GM21529 (cell line): Measurements from ENCODE around the gene ETV6.

Source experiments
- ATAC-seq: cut with Tn5 transposase; IDR thresholded peaks from one replicate; pipeline ENCODE4 v1.9.1; 2021; ENCODE audit not compliant: unreplicated experiment

The ETV6 gene

DNA sequence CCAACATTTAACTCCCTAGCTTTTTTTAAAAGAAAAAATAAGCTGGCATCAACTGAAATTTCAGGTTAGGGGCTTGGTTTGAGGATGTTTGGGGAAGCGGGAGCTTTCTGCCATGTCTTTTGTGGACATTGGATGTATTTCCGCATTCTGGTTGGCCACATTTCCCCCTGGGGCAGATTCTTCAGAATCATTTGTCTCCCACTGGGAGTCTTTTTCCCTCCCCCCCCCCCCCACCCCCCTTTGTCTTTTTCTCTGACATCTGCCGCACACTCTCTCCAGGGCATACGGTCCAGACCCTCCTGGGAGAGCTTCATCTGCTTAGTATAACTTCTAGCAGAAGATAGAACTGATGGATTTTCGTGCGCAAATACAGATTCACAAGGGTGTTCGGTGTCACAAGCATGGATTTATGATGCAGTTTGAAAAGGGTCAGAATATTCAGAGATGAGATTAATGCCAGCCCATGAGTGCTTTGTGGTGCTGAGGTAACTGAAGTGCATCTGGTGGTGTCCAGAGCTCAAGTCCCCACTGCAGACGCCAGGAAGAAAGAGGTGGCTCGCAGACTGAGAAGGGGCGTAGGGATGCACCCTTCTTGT is 40.2 kb downstream of the ETV6 start:
- ATAC-seq = no peak

DNA sequence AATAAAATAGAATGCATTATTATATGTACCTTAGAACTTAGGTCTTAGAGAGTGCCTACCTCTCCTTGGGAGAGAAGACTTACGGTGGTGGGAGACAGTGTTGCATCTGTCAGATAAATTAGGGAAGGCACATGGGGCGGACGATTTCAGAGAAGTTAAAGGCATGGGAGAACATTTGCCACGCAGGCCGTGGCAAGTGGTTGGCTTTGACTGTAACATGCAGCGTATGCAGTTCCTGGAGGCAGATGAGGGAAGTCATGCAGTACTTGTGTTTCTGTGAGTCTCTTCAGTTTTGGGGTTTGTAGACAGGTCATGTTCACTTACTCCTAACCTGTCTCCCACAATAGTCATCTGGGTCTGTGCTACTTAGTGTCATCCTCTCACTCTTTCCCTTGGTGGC is 43.6 kb downstream of the ETV6 start:
- no peak for ATAC-seq

GRCh38 chr12:11693601-11694000 is 44.1 kb downstream of the ETV6 start:
- ATAC-seq = no peak

- ATAC-seq = no peak
These were observed 45.1 kb downstream of the ETV6 start for GRCh38 chr12:11694528-11694927.

- no peak for ATAC-seq
These were observed 45.8 kb downstream of the ETV6 start for GRCh38 chr12:11695321-11695720.

DNA sequence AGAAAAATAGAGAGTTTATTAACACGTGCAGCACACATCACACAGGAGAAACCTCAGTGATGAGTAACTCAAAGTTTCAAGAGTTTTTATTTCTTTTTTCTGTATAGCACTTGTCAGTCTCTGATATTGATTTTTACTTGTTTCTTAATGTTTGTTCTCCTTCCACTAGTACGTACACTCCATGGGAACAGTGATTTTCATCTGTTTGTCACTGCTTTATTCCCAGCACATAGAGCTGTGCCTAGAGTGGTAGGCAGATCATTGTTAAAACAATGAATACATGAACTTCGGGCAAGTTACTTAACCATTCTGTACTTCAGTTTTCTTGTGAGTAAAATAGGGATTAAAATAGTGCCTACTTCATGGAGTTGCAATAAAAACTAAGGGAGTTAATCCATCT is 46.6 kb downstream of the ETV6 start:
- no peak for ATAC-seq

GRCh38 chr12:11697131-11697530 is 47.7 kb downstream of the ETV6 start:
- no peak for ATAC-seq

GRCh38 chr12:11697670-11698387 is 48.4 kb downstream of the ETV6 start:
- ATAC-seq = no peak

GRCh38 chr12:11698729-11699128 is 49.3 kb downstream of the ETV6 start:
- no peak for ATAC-seq

- no peak for ATAC-seq
These were observed 52.0 kb downstream of the ETV6 start for GRCh38 chr12:11701433-11701832.

DNA sequence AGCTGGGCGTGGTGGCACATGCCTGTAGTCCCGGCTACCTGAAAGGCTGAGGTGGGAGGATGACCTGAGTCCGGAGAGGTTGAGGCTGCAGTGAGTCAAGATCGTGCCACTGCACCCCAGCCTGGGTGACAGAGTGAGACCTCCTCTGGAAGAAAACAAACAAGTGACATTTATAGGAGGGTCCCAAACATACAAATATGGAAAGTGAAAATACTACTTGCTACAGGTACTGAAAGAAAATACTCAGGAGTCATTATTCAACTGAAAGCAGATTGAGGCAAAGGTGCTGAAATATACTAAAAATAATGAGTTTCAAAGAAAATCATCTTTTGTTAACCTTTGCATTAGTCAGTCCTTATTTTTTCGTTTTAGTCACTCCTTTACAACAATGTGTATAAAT is 53.5 kb downstream of the ETV6 start:
- peak; percentile 72 for ATAC-seq

DNA sequence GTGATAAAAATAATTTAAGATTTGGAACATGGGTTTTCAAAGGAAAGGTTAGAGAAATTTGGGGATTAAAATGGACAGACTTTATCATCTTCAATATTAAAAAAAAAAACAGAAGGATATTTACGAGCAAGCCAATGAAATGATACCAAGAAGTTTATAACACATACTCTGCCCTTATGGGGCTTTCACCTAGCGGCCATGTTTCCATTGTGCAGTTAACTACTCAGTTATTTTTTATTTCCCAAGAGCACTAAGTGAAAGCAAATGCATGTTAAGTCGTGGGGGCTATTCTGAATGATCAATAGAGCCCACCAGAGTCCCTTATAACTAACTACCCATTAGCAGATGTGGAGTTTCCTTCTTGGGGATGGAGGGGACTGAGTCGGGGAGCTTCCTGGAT is 53.9 kb downstream of the ETV6 start:
- no peak for ATAC-seq

- ATAC-seq = no peak
These were observed 54.6 kb downstream of the ETV6 start for GRCh38 chr12:11704089-11704488.

- ATAC-seq = no peak
These were observed 55.5 kb downstream of the ETV6 start for GRCh38 chr12:11705010-11705409.

GRCh38 chr12:11706509-11707379 is 57.3 kb downstream of the ETV6 start:
- ATAC-seq = no peak

- no peak for ATAC-seq
These were observed 58.1 kb downstream of the ETV6 start for GRCh38 chr12:11707535-11707934.

GRCh38 chr12:11709513-11709912 is 60.0 kb downstream of the ETV6 start:
- no peak for ATAC-seq

DNA sequence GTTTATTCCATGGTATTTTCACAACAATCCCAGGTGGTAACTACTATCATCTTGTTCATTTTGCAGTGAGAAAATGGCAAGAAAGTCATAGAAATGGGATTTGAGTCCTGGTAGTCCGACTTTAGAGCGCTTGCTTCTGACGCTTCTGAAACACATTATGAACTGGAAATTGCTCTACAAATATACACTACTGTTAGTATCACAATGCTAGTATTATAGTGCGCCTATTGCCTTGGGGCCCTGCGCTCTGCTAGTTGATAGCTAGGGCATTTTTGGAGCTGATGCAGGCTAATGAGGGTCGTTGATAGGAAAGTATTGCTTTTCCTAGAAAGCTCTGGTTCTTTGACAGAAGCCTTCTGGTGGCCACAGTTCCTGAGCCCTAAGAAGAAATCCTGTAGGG is 61.0 kb downstream of the ETV6 start:
- ATAC-seq = no peak

- ATAC-seq = no peak
These were observed 61.4 kb downstream of the ETV6 start for GRCh38 chr12:11710906-11711305.

- ATAC-seq = no peak
These were observed 62.3 kb downstream of the ETV6 start for GRCh38 chr12:11711651-11712327.

DNA sequence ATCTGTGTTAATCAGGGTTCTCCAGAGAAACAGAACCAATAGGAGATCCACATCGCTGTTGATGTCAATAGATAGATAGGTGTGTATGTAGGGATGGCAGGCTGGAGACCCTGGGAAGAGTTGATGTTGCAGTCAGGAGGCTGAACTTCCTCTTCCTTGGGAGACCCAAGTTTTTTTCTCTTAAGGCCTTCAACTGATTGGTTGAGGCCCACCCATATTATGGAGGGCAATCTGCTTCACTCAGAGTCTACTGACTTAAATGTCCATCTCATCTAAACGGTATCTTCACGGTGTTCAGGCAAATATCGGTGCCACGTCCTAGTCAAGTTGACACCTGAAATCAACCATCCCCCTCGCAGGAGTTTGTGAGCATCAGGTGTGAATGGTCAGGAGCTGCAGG is 63.0 kb downstream of the ETV6 start:
- ATAC-seq = no peak
